Measurements from ENCODE around the gene PTPRO.

DNA sequence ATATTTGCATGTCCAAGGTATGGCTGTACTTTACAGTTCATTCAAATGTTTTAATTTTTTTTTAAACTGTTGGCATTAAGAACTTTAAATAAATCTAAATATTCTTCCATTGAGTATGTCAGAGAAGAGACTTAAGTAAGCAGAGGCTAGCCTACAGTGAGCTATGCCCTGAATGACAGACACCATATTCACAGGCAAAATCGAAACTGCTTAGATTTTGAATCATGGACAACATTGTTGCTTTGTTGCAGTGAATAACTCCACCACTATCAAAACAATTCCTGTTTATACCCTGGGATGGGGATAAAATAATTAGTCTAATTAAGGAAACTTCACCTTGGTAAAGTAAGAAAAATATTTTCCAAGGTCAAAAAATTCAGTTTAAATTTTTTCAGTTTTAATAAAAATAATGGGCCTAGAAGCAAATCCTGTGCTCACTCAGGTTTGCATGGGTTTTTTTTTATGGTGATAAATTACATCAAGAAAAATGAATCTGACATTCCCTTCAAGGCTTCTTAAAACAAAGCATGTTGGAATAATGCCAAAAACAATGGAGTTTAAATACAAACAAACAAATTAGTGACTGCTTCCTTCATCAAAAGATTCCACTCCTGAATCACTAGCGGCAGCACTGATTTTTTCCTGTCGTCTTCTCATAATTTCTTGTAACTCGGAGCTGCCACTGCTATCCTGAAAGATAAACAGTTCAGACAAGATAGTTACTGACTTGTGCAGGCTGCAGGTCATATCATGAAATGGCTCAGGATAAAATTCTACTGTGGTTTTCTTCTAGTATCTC, 298.6 kb downstream of the PTPRO start:
- TF ChIP-seq EZH2 (IDR thresholded peaks at IDR 0.05; ENCODE audit: low read length, unreplicated experiment) (no peak), EZH2phosphoT487 (IDR thresholded peaks at IDR 0.05; ENCODE audit: borderline replicate concordance, low read length) (no peak)
- TF ChIP-seq, protein P1, sequence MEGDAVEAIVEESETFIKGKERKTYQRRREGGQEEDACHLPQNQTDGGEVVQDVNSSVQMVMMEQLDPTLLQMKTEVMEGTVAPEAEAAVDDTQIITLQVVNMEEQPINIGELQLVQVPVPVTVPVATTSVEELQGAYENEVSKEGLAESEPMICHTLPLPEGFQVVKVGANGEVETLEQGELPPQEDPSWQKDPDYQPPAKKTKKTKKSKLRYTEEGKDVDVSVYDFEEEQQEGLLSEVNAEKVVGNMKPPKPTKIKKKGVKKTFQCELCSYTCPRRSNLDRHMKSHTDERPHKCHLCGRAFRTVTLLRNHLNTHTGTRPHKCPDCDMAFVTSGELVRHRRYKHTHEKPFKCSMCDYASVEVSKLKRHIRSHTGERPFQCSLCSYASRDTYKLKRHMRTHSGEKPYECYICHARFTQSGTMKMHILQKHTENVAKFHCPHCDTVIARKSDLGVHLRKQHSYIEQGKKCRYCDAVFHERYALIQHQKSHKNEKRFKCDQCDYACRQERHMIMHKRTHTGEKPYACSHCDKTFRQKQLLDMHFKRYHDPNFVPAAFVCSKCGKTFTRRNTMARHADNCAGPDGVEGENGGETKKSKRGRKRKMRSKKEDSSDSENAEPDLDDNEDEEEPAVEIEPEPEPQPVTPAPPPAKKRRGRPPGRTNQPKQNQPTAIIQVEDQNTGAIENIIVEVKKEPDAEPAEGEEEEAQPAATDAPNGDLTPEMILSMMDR (conservative IDR thresholded peaks at IDR 0.05; ENCODE audit: low read depth, low read length) = no peak
